ENCODE results near the gene DYNC1LI2. TPM values are rescaled to one million over a fixed set of nuclear protein-coding genes. Genes with fewer than 3 reads are reported as not detected.

Gene DYNC1LI2
- total and polyA plus RNA-seq, 9 of the 15 experiments (the other 6 are each of a cell fraction or from before 2014, with no cell fraction given) = 5.1 to 48.9 (median 38.2) TPM

GRCh38 chr16:66751303-66751991, at the start of gene DYNC1LI2 (continued):
- TF ChIP-seq ZNF740 (CRISPR knock-in tag; IDR thresholded peaks at IDR 0.05) (peak; percentile 29; the same call in 1 of the 2 replicates), ZNF740 (tag; IDR thresholded peaks at IDR 0.05) (peak in 1 of 2 experiments; percentile 73; a peak in 1 of 4 replicates), KAT2B (IDR thresholded peaks at IDR 0.05; ENCODE audit: low read depth, low read length) (no peak), GATAD2B (IDR thresholded peaks at IDR 0.05; ENCODE audit: borderline replicate concordance) (peak; percentile 98), FOXO4 (CRISPR knock-in tag; IDR thresholded peaks at IDR 0.05) (no peak), ZFP36 (IDR thresholded peaks at IDR 0.05; ENCODE audit: low read depth, low read length, partially characterized antibody) (no peak), GMEB1 (CRISPR knock-in tag; IDR thresholded peaks at IDR 0.05) (0 out of 2 replicates have a peak, but pooled peaks have one; percentile 44), RBFOX2 (IDR thresholded peaks at IDR 0.05; ENCODE audit: low read depth, low read length) (peak; percentile 95), HCFC1 (IDR thresholded peaks at IDR 0.05; ENCODE audit: low read depth, low read length) (peak; percentile 59), STAG1 (CRISPR knock-in tag; IDR thresholded peaks at IDR 0.05; ENCODE audit: borderline replicate concordance) (peak; percentile 31; the same call in 1 of the 2 replicates), ZNF24 (IDR thresholded peaks at IDR 0.05) (peak; percentile 41; the same call in 1 of the 2 replicates), TAF1 (IDR thresholded peaks at IDR 0.05; ENCODE audit: control insufficient read depth, extremely low read depth, insufficient read depth, low read length, severe bottlenecking) (peak; percentile 84), ATF2 (CRISPR knock-in tag; IDR thresholded peaks at IDR 0.05) (no peak), NR2F6 (CRISPR knock-in tag; IDR thresholded peaks at IDR 0.05) (no peak), TOE1 (IDR thresholded peaks at IDR 0.05; ENCODE audit: borderline replicate concordance) (no peak), TOE1 (CRISPR knock-in tag; IDR thresholded peaks at IDR 0.05; ENCODE audit: borderline replicate concordance, low read depth) (no peak), NFATC3 (IDR thresholded peaks at IDR 0.05) (no peak), ILF3 (IDR thresholded peaks at IDR 0.05; ENCODE audit: borderline replicate concordance) (0 out of 2 replicates have a peak, but pooled peaks have one; percentile 42), ZNF41 (CRISPR knock-in tag; conservative IDR thresholded peaks at IDR 0.05) (0 out of 2 replicates have a peak, but pooled peaks have one; percentile 6), E2F6 (IDR thresholded peaks at IDR 0.05; ENCODE audit: borderline replicate concordance in 1 of 2, extremely low read depth in 1 of 2, insufficient read depth in 1 of 2, insufficient read length in 1 of 2, low read depth in 1 of 2, low read length in 1 of 2, poor library complexity in 1 of 2, severe bottlenecking in 1 of 2) (peak; percentile 51 to 76), PHF20 (IDR thresholded peaks at IDR 0.05; ENCODE audit: partially characterized antibody) (peak; percentile 66)

All from K562 (cell line).